ENCODE data around the gene SEZ6. TPM values are rescaled to one million over a fixed set of nuclear protein-coding genes. Genes with fewer than 3 reads are reported as not detected.

Gene SEZ6
- total and polyA plus RNA-seq, 4 experiments from 2014 or later, result 0.41 to 0.81 TPM; not detected in 2

- peaks cover 81% of the 10 kb centered on the region for H3K4me1 ChIP-seq (ENCODE audit: insufficient read depth, low read length)
Measured at GRCh38 chr17:28944343-28944742, 61.5 kb downstream of the SEZ6 start.

GRCh38 chr17:28942925-28943324 is 62.9 kb downstream of the SEZ6 start:
- DNase-seq, result no peak
- Mint-ChIP-seq H3K4me1 (peaks cover 60 to 92% (median 79%) of the 10 kb centered on the region in 4 donors), H3K27ac (peak overlapping the region in 3 of 7 donors; percentile 6 to 82 (median 46)), H3K27me3 (no peaks in the 10 kb centered on the region), H3K36me3 (peaks cover 16 to 68% of the 10 kb centered on the region in 2 donors), H3K9me3 (no peaks in the 10 kb centered on the region), H3K4me3 (peak overlapping the region in 1 of 8 donors; percentile 26)
- ChIA-PET POLR2A (ENCODE audit: partially characterized antibody) (interaction anchor here (1.2 kb wide), 1 partner anchor 13 kb away, joined by 5 read pairs; no protein-coding TSS in a partner anchor), CTCF (ENCODE audit: partially characterized antibody) (interaction anchor here (1.1 to 1.6 kb wide), 4 partner anchors 11 to 193 kb away, joined by 3 to 5 read pairs (median 4); partner anchors contain the start of gene DHRS13)
- H3K27me3 ChIP-seq (ENCODE audit: insufficient read depth, low read length), result no peaks in the 10 kb centered on the region
- no peak overlapping the region for H3K27ac ChIP-seq (ENCODE audit: low read depth, low read length)
- intact Hi-C loops (cut with micrococcal nuclease), result no loop called here
- peaks cover 5% of the 10 kb centered on the region for H3K36me3 ChIP-seq (ENCODE audit: insufficient read depth, low read length)
- H3K4me3 ChIP-seq (ENCODE audit: low read length in 2 of 2), result no peak overlapping the region
- H3K9me3 ChIP-seq (ENCODE audit: control insufficient read depth in 1 of 2, low read length in 2 of 2), result no peaks in the 10 kb centered on the region
- peaks cover 84% of the 10 kb centered on the region for H3K4me1 ChIP-seq (ENCODE audit: insufficient read depth, low read length)

More at GRCh38 chr17:28944343-28944742, 61.5 kb downstream of the SEZ6 start:
- Mint-ChIP-seq H3K9me3 (no peaks in the 10 kb centered on the region), H3K4me3 (peak overlapping the region in 3 of 8 donors; percentile 43 to 67 (median 53)), H3K4me1 (peaks cover 56 to 92% (median 77%) of the 10 kb centered on the region in 4 donors), H3K27me3 (no peaks in the 10 kb centered on the region), H3K27ac (peak overlapping the region in 4 of 7 donors; percentile 3 to 96 (median 42)), H3K36me3 (peaks cover 17 to 71% of the 10 kb centered on the region in 2 donors)
- POLR2A ChIA-PET (ENCODE audit: partially characterized antibody), result interaction anchor here (0.9 to 9.9 kb wide), 3 partner anchors 7 to 17 kb away, joined by 3 to 257 read pairs (median 134); no protein-coding TSS in a partner anchor
- H3K9me3 ChIP-seq (ENCODE audit: control insufficient read depth in 1 of 2, low read length in 2 of 2), result no peaks in the 10 kb centered on the region
- no peaks in the 10 kb centered on the region for H3K27me3 ChIP-seq (ENCODE audit: insufficient read depth, low read length)
- no peak overlapping the region for H3K27ac ChIP-seq (ENCODE audit: low read depth, low read length)
- no peak overlapping the region for H3K4me3 ChIP-seq (ENCODE audit: low read length in 2 of 2)
- DNase-seq, result no peak
- H3K36me3 ChIP-seq (ENCODE audit: insufficient read depth, low read length), result no peaks in the 10 kb centered on the region
- intact Hi-C loops (cut with micrococcal nuclease), result no loop called here
- CTCF ChIA-PET (ENCODE audit: partially characterized antibody), result interaction anchor here (0.7 to 1.7 kb wide), 6 partner anchors 15 to 217 kb away, joined by 3 to 5 read pairs (median 3); partner anchors contain the start of gene DHRS13

DNA sequence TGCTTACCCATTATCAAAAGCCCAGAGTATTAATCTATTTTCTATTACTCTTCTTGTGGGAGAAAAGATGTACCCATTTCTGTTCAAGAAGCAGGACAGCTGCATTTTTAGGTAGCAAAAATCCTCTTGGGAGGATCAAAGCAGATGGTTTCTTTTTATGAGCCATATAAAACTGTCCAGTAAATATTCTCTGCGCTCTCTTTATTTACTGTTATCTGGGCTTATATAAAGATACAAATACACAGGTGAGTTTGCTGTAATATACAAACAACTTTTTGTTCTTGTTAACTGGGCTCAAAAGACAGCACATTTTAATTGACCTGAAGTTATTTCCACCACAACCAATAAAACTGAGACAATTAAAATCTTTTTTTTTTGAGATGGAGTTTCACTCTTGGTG is 64.6 kb downstream of the SEZ6 start:
- ChIA-PET CTCF (ENCODE audit: partially characterized antibody) (no interaction called here), POLR2A (ENCODE audit: partially characterized antibody) (interaction anchor here (0.9 to 10.8 kb wide), 5 partner anchors 8 to 294 kb away, joined by 3 to 134 read pairs (median 4); partner anchors contain the start of genes FLOT2 and PHF12)
- Histone ChIP-seq H3K4me3 (ENCODE audit: low read length in 2 of 2) (no peak overlapping the region), H3K27me3 (ENCODE audit: insufficient read depth, low read length) (no peaks in the 10 kb centered on the region), H3K36me3 (ENCODE audit: insufficient read depth, low read length) (peaks cover 5% of the 10 kb centered on the region), H3K27ac (ENCODE audit: low read depth, low read length) (no peak overlapping the region), H3K9me3 (ENCODE audit: control insufficient read depth in 1 of 2, low read length in 2 of 2) (no peaks in the 10 kb centered on the region), H3K4me1 (ENCODE audit: insufficient read depth, low read length) (peaks cover 84% of the 10 kb centered on the region)
- Mint-ChIP-seq H3K4me3 (peak overlapping the region in 1 of 8 donors; percentile 83), H3K4me1 (peaks cover 59 to 92% (median 77%) of the 10 kb centered on the region in 4 donors), H3K9me3 (no peaks in the 10 kb centered on the region), H3K27me3 (no peaks in the 10 kb centered on the region), H3K36me3 (peaks cover 11 to 60% of the 10 kb centered on the region in 2 donors), H3K27ac (peak overlapping the region in 2 of 7 donors; percentile 42 to 78)
- intact Hi-C loops (cut with micrococcal nuclease), result no loop called here
- no peak for DNase-seq

- intact Hi-C loops (cut with micrococcal nuclease), result no loop called here
- Histone ChIP-seq H3K4me1 (ENCODE audit: insufficient read depth, low read length) (peaks cover 84% of the 10 kb centered on the region), H3K27ac (ENCODE audit: low read depth, low read length) (no peak overlapping the region), H3K36me3 (ENCODE audit: insufficient read depth, low read length) (peaks cover 5% of the 10 kb centered on the region), H3K27me3 (ENCODE audit: insufficient read depth, low read length) (no peaks in the 10 kb centered on the region), H3K9me3 (ENCODE audit: control insufficient read depth in 1 of 2, low read length in 2 of 2) (no peaks in the 10 kb centered on the region), H3K4me3 (ENCODE audit: low read length in 2 of 2) (no peak overlapping the region)
- peak overlapping the region in 5 of 7 donors; percentile 19 to 82 (median 42) for H3K27ac Mint-ChIP-seq
- no peaks in the 10 kb centered on the region for H3K9me3 Mint-ChIP-seq
- no peaks in the 10 kb centered on the region for H3K27me3 Mint-ChIP-seq
- peaks cover 11 to 63% of the 10 kb centered on the region in 2 donors for H3K36me3 Mint-ChIP-seq
- H3K4me1 Mint-ChIP-seq, result peaks cover 60 to 92% (median 77%) of the 10 kb centered on the region in 4 donors
- ChIA-PET CTCF (ENCODE audit: partially characterized antibody) (interaction anchor here (0.9 to 1.8 kb wide), 2 partner anchors 13 to 24 kb away, joined by 4 to 8 read pairs; no protein-coding TSS in a partner anchor), POLR2A (ENCODE audit: partially characterized antibody) (interaction anchor here (1.4 to 10.8 kb wide), 4 partner anchors 9 to 43 kb away, joined by 4 to 134 read pairs (median 28); partner anchors contain the start of genes FLOT2 and PHF12)
- DNase-seq, result no peak
- peak overlapping the region in 5 of 8 donors; percentile 43 to 83 (median 54) for H3K4me3 Mint-ChIP-seq
Measured at GRCh38 chr17:28940675-28941074, 65.2 kb downstream of the SEZ6 start.

DNA sequence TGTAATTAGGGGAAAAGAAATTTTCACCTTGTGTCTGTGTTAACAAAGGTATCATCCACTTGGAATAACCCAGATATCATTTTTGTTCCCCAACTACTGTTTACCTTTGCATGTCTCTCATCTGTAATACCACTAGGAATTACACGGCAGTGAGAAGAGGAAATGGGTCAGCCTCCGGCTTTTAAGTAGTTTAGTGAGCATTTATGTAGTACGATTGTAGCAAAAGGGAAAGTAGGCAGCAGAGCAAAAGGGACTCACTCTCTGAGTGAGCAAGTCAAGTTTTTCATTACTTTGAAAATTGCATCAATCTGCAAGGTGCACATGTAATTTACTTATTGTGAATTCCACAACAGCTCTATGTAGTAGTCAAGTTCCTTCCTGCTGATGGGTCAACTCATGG is 65.7 kb downstream of the SEZ6 start:
- Histone ChIP-seq H3K4me1 (ENCODE audit: insufficient read depth, low read length) (peaks cover 83% of the 10 kb centered on the region), H3K27me3 (ENCODE audit: insufficient read depth, low read length) (no peaks in the 10 kb centered on the region), H3K36me3 (ENCODE audit: insufficient read depth, low read length) (peaks cover 5% of the 10 kb centered on the region), H3K9me3 (ENCODE audit: control insufficient read depth in 1 of 2, low read length in 2 of 2) (no peaks in the 10 kb centered on the region), H3K4me3 (ENCODE audit: low read length in 2 of 2) (no peak overlapping the region), H3K27ac (ENCODE audit: low read depth, low read length) (no peak overlapping the region)
- Mint-ChIP-seq H3K9me3 (no peaks in the 10 kb centered on the region), H3K27ac (peak overlapping the region in 6 of 7 donors; percentile 31 to 82 (median 42)), H3K36me3 (peaks cover 11 to 60% of the 10 kb centered on the region in 2 donors), H3K4me1 (peaks cover 55 to 91% (median 76%) of the 10 kb centered on the region in 4 donors), H3K27me3 (no peaks in the 10 kb centered on the region), H3K4me3 (peak overlapping the region in 7 of 8 donors; percentile 5 to 83 (median 49))
- ChIA-PET CTCF (ENCODE audit: partially characterized antibody) (interaction anchor here (0.9 to 2.0 kb wide), 3 partner anchors 13 to 25 kb away, joined by 4 to 8 read pairs (median 6); no protein-coding TSS in a partner anchor), POLR2A (ENCODE audit: partially characterized antibody) (interaction anchor here (1.4 to 10.8 kb wide), 3 partner anchors 9 to 42 kb away, joined by 4 to 134 read pairs (median 53); partner anchors contain the start of genes FLOT2 and PHF12)
- DNase-seq, result no peak
- intact Hi-C loops (cut with micrococcal nuclease), result no loop called here

GRCh38 chr17:28938552-28938951 is 67.3 kb downstream of the SEZ6 start:
- Histone ChIP-seq H3K4me3 (ENCODE audit: low read length in 2 of 2) (no peak overlapping the region), H3K9me3 (ENCODE audit: control insufficient read depth in 1 of 2, low read length in 2 of 2) (no peaks in the 10 kb centered on the region), H3K36me3 (ENCODE audit: insufficient read depth, low read length) (peaks cover 5% of the 10 kb centered on the region), H3K4me1 (ENCODE audit: insufficient read depth, low read length) (peaks cover 73% of the 10 kb centered on the region), H3K27me3 (ENCODE audit: insufficient read depth, low read length) (no peaks in the 10 kb centered on the region), H3K27ac (ENCODE audit: low read depth, low read length) (no peak overlapping the region)
- H3K27ac Mint-ChIP-seq, result peak overlapping the region; percentile 3 to 74 (median 35)
- peak overlapping the region in 1 of 8 donors; percentile 65 for H3K4me3 Mint-ChIP-seq
- H3K36me3 Mint-ChIP-seq, result peaks cover 12 to 57% of the 10 kb centered on the region in 2 donors
- intact Hi-C loops (cut with micrococcal nuclease), result no loop called here
- H3K27me3 Mint-ChIP-seq, result no peaks in the 10 kb centered on the region
- ChIA-PET POLR2A (ENCODE audit: partially characterized antibody) (interaction anchor here (1.9 to 10.8 kb wide), 3 partner anchors 11 to 211 kb away, joined by 6 to 134 read pairs (median 53); partner anchors contain the start of genes PHF12 and TLCD1), CTCF (ENCODE audit: partially characterized antibody) (interaction anchor here (2.0 to 4.7 kb wide), 2 partner anchors 11 to 27 kb away, joined by 6 to 14 read pairs; no protein-coding TSS in a partner anchor)
- DNase-seq, result no peak
- H3K4me1 Mint-ChIP-seq, result peaks cover 55 to 89% (median 74%) of the 10 kb centered on the region in 4 donors
- H3K9me3 Mint-ChIP-seq, result no peaks in the 10 kb centered on the region

All from CD4-positive, alpha-beta memory T cell (primary cell).